T-helper 2 cell (primary cell): ENCODE data around the gene SRSF4.

Experiments
- DNase-seq, 5 experiments: peaks; one replicate each; pipeline versions ENCODE4 v3.0.0 to v3.0.0-alpha.2; 2012 to 2022

SRSF4 gene

DNA sequence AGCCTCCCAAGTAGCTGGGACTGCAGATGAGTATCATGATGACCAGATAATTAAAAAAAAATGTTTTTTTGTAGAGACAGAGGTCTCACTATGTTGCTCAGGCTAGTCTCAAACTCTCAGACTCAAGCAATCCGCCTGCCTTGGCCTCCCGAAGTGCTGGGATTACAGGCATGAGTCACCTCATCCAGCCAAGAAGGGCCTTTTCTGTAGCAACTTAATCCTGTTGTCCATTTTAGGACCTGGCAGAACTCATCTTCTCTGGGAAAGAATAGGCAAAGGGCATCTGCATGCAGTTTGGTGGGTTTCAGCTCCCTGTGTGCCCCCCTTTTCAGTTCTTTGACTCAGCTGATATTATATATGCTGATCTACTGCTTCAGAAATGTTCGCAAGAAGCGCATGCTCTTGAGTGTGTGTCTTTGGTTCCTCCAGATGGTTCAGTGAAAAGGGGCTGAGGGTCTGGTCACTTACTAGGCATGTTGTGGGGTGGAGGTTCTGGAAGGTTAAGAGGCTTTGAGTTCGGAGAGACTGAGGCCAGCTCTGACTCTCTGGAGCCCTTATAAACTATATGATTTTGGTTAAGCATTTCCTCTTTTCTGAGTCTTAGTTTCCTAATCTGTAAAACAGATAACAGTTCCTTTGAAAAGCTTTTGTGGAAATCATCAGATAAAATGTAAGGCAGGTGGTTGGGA is 19.4 kb upstream of the SRSF4 start:
- no peak for DNase-seq

DNA sequence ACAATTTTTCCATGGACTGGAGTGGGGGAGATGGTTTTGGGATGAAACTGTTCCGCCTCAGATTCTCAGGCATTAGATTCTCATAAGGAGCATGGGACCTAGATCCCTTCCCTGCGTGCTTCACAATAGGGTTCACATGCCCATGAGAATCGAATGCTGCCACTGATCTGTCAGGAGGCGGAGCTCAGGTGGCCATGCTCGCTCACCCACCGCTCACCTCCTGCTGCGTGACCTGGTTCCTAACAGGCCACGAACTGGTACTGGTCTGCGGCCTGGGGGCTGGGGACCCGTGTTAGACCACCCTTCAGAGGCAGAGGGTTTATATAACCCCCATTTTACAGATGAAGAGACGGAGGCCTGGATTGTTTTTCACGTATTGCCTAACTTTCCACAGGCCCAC is 16.3 kb upstream of the SRSF4 start:
- DNase-seq, result no peak

DNA sequence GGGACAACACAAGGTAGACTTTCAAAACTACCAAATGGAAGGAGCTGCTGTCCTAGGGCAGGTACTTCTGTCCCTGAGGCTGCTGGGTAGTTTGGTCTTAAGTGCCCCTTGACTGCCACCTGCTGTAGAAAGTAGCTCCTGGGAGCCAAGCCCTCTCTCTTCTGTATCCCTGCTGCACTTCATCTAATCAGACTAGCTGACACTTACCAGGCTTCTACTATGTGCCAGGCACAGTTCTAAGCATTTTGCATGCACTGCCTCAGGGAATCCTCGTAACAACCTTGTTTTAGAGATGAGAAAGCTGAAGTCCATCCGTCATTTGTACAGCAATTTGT is 15.9 kb upstream of the SRSF4 start:
- DNase-seq, result peak in 1 of 5 experiments; percentile 76

DNA sequence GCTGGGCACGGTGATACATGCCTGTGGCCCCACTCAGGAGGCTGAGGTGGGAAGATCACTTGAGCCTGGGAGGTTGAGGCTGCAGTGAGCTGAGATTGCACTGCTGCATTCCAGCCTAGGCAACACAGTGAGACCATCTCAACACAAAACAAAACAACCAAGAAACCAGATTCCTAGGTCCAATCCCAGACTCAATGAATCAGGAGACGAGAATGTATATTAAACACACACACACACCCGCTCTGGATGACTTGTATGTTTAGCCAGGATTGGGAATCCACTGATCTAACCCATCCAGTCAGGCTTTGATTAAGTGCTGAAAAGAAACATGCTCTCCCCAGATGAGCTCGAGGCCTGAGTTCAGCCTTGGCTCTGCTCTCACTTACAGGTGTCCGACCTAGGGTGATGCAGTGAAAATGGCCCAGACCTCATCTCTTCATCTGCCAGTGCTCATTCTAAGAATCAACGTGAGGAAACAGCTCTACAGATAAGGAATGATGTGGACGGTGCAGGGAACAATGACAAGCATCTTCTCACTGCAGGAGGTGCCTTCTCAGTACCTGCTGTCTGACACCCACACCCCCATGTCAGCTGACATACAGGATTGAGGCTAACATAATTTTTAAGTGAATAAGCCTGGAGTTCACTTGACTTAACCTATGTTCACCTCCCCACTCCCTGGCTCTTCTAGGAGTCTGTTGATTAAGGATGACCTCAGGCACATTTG is 15.3 kb upstream of the SRSF4 start:
- no peak for DNase-seq

DNA sequence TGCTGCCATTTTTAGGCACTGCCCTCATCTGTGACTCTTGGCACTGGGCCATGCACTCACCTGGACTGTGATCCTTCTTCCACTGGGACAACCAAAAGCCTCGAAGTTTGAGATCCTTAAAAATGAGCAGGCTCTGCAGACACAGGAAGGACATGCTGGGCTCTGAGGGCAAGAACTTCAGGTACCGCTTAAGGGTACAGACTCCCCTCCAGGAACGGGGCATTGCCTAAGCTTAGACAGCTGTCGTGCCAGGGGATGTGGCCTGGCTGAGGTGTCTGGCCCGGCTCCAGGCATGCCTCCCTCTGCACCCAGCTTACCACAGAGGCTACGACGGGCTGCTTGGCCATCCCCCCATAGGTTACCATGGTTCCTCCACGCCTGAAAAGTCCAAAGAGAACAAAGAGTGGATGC is 14.2 kb upstream of the SRSF4 start:
- no peak for DNase-seq

DNA sequence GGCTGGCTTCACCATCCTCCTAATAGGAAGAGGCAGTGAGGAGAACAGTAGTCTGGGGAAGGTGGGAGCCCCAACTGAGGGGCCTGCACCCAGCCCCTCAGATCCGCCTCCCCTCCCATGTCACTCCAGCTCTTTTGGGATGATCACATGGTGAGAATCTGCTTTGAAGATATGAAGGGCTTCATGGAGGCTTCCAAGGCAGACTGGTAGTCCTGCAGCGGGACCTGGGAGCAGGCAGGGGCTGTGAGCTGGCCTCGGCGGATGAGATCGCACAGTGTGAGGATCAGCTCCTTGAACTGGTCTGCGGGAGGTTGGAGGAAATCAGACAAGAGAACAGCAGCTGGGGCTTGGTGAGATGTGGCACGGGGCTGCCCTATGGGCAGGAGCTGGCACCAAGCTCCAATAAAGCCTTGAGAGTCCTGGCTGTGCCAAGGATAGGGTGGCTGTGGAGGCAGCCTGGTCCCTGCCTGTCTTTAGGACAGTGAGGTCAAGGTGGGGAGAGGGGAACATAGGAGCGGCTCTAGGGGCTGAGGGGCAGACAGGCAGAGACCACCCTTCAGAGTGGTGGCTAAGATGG is 12.3 kb upstream of the SRSF4 start:
- DNase-seq, result no peak

DNA sequence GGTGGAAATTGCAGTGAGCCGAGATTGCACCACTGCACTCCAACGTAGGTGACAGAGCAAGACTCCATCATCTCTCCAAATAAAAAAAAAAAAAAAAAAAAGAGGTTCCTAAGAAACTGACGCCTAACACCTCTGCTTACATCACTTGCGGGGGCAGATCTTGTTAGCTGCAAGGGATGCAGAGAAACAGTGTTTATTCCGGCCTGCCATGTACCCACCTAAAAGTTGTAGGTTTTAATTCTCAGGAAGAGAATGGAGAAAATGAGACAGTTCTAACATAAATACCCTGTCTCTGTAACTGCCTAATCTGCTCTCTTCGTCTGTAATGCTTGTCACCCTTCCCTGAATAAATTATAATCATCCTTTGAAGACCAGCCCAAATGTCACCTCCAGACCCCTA is 9.0 kb upstream of the SRSF4 start:
- no peak for DNase-seq

DNA sequence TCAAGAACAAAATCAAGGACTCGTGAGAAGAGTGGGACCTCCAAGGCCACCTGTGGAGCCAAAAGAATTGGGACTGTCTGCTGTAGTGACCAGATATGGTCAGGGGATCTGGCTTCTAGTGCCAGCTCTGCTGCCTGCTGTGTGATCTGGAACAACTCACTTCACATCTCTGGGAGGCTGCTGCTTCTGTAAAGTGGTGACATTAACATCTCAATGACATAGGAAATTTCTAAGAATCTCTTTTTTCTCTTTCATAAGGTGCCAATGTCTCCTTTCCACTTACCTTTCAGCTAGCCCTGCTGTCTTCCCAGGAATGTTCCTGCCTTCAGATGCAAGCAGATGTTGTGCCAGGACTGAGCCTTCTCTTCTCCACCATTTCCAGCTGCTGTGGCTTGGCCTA is 5.0 kb upstream of the SRSF4 start:
- DNase-seq, result no peak

DNA sequence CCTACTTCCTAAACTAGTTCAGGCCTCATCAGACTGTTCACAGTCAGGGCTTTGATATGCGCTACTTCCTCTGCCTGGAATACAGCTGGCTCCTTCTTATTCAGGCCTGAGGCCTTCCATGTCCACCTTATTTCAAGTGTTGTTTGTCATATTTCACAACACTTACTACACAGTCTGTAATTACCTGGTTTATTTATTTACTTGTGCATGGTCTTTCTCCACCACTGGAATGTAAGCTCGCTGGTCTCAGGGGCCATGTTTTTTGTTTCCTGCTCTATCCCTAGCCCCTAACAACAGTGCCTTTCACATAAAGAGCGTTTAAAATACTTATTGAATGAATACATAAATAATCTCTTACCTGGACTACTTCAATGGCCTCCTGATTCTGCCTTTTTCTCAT is 4.6 kb upstream of the SRSF4 start:
- DNase-seq, result no peak

DNA sequence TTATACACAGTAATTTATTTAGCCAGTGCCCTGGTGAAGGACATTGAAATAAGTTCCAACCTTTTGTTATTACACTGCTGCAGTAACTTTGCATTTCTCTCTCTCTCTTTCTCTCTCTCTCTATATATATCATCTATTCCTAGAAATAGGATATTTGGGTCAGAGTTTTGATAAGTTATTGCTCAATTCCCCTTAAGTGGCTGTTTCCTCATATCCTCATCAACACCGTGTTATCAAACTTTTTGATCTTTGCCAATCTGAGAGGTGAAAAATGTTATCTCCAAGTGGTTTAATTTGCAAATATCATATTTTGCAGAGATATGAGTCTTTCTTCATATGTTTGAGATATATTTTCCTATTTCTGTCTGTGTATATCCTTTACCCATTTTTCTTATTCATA is 1.6 kb upstream of the SRSF4 start:
- DNase-seq, result no peak

DNA sequence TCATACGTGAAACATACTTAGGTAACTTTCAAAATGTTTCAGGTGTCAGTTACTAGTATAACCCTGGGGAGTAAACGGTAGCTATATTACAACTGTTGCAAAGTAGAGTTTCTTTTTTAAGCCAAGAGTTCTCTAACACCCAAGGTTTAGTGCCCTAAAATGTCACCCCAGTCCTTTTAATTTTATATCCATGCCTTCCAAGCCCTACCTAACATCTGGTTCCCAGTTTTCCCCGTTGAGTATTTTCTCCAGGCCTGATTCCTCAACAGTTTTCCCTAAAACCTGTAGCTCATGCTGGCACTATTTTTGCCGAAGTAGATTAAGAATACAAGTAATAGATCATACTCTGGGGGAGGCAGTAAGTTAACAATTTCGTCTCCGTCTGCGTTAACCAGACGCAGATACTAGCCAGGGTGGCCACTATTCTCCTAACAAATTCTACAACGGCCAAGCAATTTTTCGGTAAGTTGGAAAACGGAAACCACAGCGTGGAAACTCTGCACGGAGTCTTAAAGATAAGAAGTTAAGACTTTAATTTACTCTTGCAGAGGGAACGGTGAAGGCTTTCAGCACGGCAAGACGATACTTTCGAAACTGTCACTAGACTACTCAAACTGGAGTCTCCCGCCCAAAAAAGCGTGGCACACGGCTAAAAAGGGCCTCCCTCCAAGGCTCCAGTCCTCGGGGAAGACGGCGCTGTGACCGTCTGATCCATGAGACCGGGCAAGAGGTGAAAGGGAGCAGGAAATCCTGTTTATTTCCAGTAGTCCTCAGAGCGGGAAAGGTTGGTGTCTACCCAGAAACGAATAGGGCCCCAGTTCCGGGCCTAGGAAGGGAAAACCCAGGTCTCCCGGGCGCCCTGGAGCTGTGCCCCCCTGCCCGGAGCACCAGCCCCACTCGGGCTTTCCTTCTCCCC is 945 bp downstream of the SRSF4 start:
- peak in 1 of 5 experiments; percentile 44 for DNase-seq

DNA sequence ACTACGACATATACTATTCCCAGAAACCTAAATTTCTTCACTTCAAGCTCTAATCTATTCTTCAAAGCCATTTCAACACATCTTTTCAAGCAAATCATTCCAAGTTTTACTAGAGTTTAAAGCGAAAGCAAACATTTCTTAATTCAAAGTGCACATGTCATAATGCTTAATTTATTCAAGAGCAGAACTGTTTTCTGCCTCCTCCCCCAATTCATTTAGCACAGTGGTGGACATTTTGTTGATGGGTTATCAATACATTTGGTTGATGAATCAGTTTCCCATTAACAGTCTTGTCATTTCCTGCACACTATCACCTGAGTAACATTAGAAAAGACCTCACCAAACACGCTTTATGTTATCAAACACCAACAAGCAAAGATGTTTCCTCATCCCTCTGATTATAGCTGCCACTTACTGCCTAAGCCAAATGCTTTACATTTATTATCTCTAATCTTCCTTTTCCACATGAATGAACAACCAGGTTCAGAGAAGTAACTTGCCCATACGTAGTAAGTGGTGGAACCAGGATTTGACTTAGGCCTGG is 2.0 kb downstream of the SRSF4 start:
- peak in 1 of 5 experiments; percentile 29 for DNase-seq

DNA sequence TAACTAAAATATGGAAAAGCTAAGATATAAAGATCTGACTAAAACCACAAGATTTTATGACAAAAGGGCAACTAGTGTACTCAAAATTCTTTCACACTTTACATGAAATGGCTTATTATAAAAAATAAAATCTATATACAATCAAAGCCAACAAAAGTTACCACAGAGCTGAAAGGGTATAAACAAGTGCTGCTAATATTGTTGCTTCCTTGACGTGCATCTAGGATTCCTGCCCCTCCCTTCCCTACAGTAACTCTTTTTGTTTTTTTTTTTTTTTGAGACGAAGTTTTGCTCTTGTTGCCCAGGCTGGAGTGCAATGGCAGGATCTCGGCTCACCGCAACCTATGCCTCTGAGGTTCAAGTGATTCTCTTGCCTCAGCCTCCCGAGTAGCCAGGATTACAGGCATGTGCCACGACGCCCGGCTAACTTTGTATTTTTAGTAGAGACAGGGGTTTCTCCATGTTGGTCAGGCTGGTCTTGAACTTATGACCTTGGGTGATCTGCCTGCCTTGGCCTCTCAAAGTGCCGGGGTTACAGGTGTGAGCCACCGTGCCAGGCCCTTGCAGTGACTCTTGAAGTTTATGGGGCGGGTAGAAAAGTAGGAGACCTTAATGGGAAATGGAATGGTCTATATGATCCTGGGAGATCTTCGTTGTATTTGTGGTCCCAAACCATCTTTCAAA is 4.5 kb downstream of the SRSF4 start:
- DNase-seq, result no peak

DNA sequence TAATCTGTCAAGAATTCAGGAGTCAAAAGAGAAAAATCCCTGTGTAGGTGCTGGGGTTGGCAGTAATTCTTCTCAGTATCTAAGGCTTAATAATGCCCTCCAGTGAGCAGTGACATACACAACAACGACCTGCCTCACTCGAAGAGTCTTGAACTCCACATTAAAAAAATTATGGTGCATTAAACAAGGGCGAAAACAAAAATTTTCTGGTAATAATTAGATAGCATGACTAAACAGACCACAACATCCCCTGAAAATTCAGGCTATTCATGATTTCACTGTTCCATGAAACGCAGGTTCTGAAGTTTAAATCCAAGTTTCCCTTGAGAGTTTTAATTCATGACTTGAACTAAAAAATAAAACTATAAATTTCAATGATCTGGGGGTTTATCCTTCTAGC is 5.1 kb downstream of the SRSF4 start:
- DNase-seq, result no peak

DNA sequence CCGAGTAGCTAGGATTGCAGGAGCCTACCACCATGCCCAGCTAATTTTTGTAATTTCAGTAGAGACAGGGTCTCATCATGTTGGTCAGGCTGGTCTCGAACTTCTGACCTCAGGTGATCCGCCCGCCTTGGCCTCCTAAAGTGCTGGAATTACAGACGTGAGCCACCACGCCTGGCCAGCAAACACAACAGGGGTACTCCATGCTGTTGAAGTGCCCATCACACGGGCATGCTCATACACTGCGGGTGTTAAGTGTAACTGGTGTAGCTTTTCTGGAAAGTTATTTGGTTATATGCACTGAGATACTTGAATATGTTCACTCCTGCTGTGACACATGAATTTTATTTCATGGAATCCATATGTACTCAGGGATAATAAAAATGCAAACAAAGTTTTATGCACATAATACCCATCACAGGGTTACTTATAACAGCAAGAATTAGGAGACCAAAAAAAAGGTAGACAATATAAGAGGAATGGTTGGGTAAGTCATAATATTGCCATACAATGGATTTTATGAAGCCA is 9.2 kb downstream of the SRSF4 start:
- no peak for DNase-seq

DNA sequence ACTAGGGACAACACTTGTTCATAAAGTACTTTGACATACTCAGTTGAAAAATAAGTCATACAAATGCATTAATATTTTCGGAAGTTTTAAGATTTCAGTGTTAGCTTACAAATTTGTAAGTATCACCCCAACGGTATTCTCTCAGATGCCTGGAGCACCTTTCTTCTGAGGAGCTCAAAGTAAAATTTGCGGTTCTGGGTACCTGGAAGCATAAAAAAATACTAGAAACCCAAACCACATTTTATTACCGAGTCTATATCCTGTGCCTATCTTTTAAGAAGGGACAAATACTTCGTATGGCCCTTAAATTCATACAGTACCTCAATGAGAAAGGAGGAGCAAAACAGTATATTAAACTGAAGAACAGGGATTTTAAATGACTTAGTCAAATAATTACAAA is 10.2 kb downstream of the SRSF4 start:
- no peak for DNase-seq

DNA sequence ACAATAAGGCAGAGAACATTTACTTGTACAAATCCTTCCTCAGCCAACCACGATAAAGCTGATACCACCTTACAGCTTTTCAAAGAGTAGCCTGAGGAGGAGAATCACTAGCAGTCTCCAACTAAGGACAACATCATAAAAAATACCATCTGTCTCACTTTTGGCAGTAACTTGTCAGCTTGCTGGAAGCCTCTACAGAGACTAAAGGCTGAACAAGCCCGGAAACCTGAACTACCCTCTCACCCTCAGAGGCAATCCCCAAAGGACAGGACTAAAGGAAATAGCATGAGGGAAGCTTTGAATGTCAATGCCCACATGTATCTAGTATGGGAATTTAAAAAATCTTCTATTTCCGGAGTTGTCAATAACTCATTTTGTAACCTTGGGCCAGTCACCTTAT is 10.6 kb downstream of the SRSF4 start:
- DNase-seq, result no peak

DNA sequence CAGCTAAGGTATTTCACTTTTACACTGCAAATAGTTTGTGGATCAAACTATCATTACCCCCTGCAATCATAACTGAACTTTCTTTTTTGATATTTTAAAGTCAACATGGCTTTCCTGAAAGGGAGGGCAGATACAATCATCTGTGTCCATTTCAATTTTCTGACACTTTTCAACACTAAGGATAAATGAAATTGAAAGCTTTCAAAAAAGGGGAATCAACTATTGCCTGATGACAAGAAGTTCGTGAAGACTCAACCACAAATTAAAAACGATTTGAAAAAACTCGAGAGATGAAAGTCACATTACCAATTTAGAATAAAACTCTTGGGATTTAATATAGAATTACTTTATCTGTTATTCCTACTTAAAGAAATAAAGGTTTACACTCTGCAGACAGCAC is 11.7 kb downstream of the SRSF4 start:
- no peak for DNase-seq

DNA sequence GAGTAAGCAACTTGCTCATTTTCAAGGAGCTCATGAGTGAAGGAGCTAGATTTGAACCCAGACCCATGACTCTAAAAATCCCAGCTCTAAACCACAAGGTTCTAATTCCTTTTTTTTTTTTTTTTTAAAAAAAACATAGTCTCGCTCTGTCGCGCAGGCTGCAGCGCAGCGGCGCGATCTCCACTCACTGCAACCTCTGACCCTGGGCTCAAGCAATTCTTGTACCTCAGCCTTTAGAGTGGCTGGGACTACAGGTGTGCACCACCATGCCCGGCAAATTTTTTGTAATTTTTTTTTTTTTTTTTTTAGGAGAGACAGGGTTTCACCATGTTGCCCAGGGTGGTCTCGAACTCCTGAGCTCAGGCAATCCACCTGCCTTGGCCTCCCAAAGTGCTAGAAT is 13.8 kb downstream of the SRSF4 start:
- no peak for DNase-seq

DNA sequence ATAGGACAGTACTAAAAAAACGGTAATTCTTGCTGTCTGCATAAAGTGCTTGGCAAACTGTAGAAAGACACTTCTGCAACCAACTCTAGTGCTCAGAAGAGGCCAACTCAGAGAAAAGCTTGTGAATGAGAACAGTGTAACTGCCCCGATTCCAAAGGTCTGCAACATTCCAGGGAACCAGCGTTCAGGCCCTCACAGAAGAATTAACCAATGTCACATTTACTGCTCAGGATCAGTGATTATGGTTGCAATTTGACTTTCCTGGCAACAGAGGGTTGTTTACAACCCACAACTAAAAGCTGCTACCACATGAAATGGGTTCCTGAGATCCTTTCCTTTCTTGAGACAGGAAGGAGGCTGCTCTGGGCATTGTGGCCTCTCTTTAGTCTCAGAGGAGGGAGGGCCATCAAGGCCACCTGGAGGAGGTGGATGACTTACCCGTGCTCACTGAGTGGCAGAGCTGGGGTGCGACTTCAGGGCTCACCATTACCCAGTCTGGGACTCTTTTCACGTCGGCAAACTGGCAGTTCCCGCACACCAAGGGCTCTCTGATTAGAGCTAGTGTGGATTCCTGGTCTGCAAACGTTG is 15.3 kb downstream of the SRSF4 start:
- peak in 1 of 5 experiments; percentile 19 for DNase-seq

DNA sequence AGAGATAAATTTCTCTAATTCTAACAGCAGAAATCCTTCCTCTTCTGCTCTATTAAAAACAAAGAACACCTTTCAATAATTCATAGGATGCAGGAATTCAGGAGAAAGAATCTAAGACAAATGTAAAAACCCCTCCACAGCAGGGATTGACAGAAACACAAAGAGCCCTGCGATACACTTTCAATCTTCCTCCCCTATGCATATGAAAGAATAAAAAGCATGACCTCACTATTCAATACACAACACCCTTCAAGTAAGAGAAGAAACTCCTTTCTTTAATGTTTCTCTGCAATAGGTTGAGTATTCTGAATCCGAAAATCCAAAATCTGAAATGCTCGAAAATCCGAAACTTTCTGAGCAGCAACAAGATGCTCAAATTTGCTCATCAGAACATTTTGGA is 17.1 kb downstream of the SRSF4 start:
- no peak for DNase-seq
